NOMO-1 (cell line): ENCODE results near the gene DUSP1.
"Not testable (repeated sequence)": the region's sequence is repeated elsewhere in the genome, so short reads cannot be mapped to it uniquely, and the experiment has no call there.

Source experiments
- DNase-seq, 2 experiments: peaks; one replicate each; lab custom pipeline; 2025; ENCODE audit not compliant: unreplicated experiment in 2 of 2; lab: John Stamatoyannopoulos, UW

The DUSP1 gene

GRCh38 chr5:172798422-172799215 lies 27.6 kb upstream of the DUSP1 start:
- peak; percentile 86 to 96 for DNase-seq

- peak in 1 of 2 experiments; percentile 13 for DNase-seq
Measured at GRCh38 chr5:172797771-172798191, 26.8 kb upstream of the DUSP1 start.

- DNase-seq, result no peak
Measured at GRCh38 chr5:172796306-172796705, 25.3 kb upstream of the DUSP1 start.

GRCh38 chr5:172795318-172795977 lies 24.5 kb upstream of the DUSP1 start:
- no peak for DNase-seq

- DNase-seq, result peak; percentile 50 to 57
Measured at GRCh38 chr5:172793577-172794488, 22.8 kb upstream of the DUSP1 start.

GRCh38 chr5:172792701-172793570 lies 21.9 kb upstream of the DUSP1 start:
- no peak for DNase-seq

GRCh38 chr5:172791726-172792445 lies 20.9 kb upstream of the DUSP1 start:
- no peak for DNase-seq

- DNase-seq, result no peak
Measured at GRCh38 chr5:172791286-172791685, 20.3 kb upstream of the DUSP1 start.

GRCh38 chr5:172790496-172790889 lies 19.5 kb upstream of the DUSP1 start:
- no peak for DNase-seq

- DNase-seq, result no peak
Measured at GRCh38 chr5:172789687-172790495, 18.9 kb upstream of the DUSP1 start.

- DNase-seq, result no peak
Measured at GRCh38 chr5:172788771-172789686, 18.0 kb upstream of the DUSP1 start.

- not testable (repeated sequence) for DNase-seq
Measured at GRCh38 chr5:172787538-172787937, 16.5 kb upstream of the DUSP1 start.

- no peak for DNase-seq
Measured at GRCh38 chr5:172786736-172787462, 15.9 kb upstream of the DUSP1 start.

- DNase-seq, result no peak
Measured at GRCh38 chr5:172785429-172786088, 14.6 kb upstream of the DUSP1 start.

GRCh38 chr5:172784162-172784561 lies 13.2 kb upstream of the DUSP1 start:
- DNase-seq, result not testable (repeated sequence)

GRCh38 chr5:172783319-172783718 lies 12.3 kb upstream of the DUSP1 start:
- DNase-seq, result not testable (repeated sequence)
